Ishikawa (cell line): ENCODE measurements around the gene MYO1E.

Experiments used
- RAD21 ChIP-seq: IDR thresholded peaks from 2 replicates; pipeline ENCODE4 v1.6.1; 2012; ENCODE audit warnings: low read depth
- YY1 ChIP-seq: IDR thresholded peaks from 2 replicates; pipeline ENCODE4 v1.6.1; 2012; ENCODE audit warnings: low read depth
- TF ChIP-seq, protein P1 (sequence below): IDR thresholded peaks from 2 replicates; pipeline ENCODE4 v1.6.1; 2012

DNA sequence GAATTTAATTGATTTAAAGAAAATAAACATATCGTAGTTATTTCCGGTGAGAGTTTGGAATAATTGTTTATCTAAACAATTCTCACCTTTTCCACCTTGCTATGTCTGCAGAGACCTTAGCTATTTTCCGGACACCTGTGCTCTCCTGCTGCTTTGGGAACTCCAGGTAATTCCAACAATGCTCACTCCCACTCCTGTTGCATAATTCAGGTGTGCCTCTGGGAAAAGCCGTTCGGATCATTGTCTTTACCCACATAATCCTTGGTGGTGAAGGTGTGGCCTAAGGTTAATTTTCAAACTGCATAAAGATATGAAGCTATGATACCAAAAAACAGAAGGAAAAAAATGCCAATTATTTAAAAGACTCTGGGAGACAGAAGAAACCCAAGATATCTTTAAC lies 106.6 kb downstream of the MYO1E start:
- TF ChIP-seq YY1 (no peak), RAD21 (no peak)
- TF ChIP-seq, protein P1, sequence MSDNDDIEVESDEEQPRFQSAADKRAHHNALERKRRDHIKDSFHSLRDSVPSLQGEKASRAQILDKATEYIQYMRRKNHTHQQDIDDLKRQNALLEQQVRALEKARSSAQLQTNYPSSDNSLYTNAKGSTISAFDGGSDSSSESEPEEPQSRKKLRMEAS: no peak
